HG03565 (cell line): Measurements from ENCODE around the gene ROBO2.

Experiments
- ATAC-seq: cut with Tn5 transposase; IDR thresholded peaks from one replicate; pipeline ENCODE4 v1.9.1; 2021; ENCODE audit warnings: mild to moderate bottlenecking, moderate library complexity; ENCODE audit not compliant: unreplicated experiment

Gene ROBO2

GRCh38 chr3:77052733-77053670 lies 13.1 kb downstream of the ROBO2 start:
- no peak for ATAC-seq

GRCh38 chr3:77053795-77054194 lies 13.9 kb downstream of the ROBO2 start:
- ATAC-seq = no peak

- no peak for ATAC-seq
Observed at GRCh38 chr3:77055841-77056341, 16.0 kb downstream of the ROBO2 start.

GRCh38 chr3:77059354-77059753 lies 19.5 kb downstream of the ROBO2 start:
- no peak for ATAC-seq

- ATAC-seq = no peak
Observed at GRCh38 chr3:77063423-77063822, 23.5 kb downstream of the ROBO2 start.

- no peak for ATAC-seq
Observed at GRCh38 chr3:77065750-77066149, 25.9 kb downstream of the ROBO2 start.

GRCh38 chr3:77066829-77067228 lies 26.9 kb downstream of the ROBO2 start:
- no peak for ATAC-seq

- no peak for ATAC-seq
Observed at GRCh38 chr3:77068808-77069207, 28.9 kb downstream of the ROBO2 start.

GRCh38 chr3:77071364-77071763 lies 31.5 kb downstream of the ROBO2 start:
- ATAC-seq = no peak

- no peak for ATAC-seq
Observed at GRCh38 chr3:77071809-77072208, 31.9 kb downstream of the ROBO2 start.

- no peak for ATAC-seq
Observed at GRCh38 chr3:77072232-77072631, 32.3 kb downstream of the ROBO2 start.

GRCh38 chr3:77078279-77078678 lies 38.4 kb downstream of the ROBO2 start:
- no peak for ATAC-seq

GRCh38 chr3:77079988-77080610 lies 40.2 kb downstream of the ROBO2 start:
- ATAC-seq = no peak

GRCh38 chr3:77081240-77081661 lies 41.4 kb downstream of the ROBO2 start:
- ATAC-seq = no peak

GRCh38 chr3:77084511-77084910 lies 44.6 kb downstream of the ROBO2 start:
- no peak for ATAC-seq

GRCh38 chr3:77086408-77086807 lies 46.5 kb downstream of the ROBO2 start:
- no peak for ATAC-seq

GRCh38 chr3:77091809-77092208 lies 51.9 kb downstream of the ROBO2 start:
- ATAC-seq = no peak

GRCh38 chr3:77093101-77093500 lies 53.2 kb downstream of the ROBO2 start:
- no peak for ATAC-seq

- ATAC-seq = no peak
Observed at GRCh38 chr3:77096145-77096544, 56.2 kb downstream of the ROBO2 start.

GRCh38 chr3:77096966-77097890 lies 57.3 kb downstream of the ROBO2 start:
- ATAC-seq = no peak
